ENCODE measurements around the gene USP40.
"Not testable (repeated sequence)": the region's sequence is repeated elsewhere in the genome, so short reads cannot be mapped to it uniquely, and the experiment has no call there.

USP40 gene

DNA sequence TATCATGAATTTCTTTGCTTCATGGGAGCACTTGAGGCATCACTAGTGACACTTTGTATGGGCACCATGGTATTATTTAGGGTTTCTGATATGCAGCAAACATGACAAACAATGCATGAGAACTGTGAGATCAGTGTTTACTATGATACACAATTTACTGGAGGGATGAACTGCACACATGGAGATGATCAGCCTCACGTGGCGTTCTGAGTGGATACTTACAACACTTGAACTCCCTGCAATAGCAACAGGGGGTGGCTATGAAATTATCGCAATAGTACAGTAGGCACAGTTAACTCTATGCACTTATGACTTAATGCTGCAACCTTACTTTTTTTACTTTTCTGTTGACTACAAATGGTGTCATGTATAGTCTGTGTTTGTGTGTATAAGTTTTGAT lies 32.4 kb upstream of the USP40 start:
- Histone ChIP-seq H3K27ac (ENCODE audit: low read length) (no peak overlapping the region), H3K9ac (ENCODE audit: low read depth, low read length) (no peak overlapping the region), H3K36me3 (ENCODE audit: insufficient read depth, low read length) (no peaks in the 10 kb centered on the region), H3K79me2 (ENCODE audit: insufficient read depth, low read length) (no peaks in the 10 kb centered on the region), H3K4me2 (ENCODE audit: insufficient read depth, low read length) (no peak overlapping the region), H3K4me3 (ENCODE audit: low read depth in 1 of 2, low read length in 2 of 2) (no peak overlapping the region), H3K9me3 (ENCODE audit: insufficient read depth, low read length, severe bottlenecking) (no peaks in the 10 kb centered on the region), H3K27me3 (ENCODE audit: insufficient read depth, low read length, poor library complexity) (peaks cover 10% of the 10 kb centered on the region), H4K20me1 (ENCODE audit: insufficient read depth, low read length) (no peaks in the 10 kb centered on the region), H3K4me1 (ENCODE audit: insufficient read depth, low read length) (no peaks in the 10 kb centered on the region), H2AFZ (ENCODE audit: low read depth, low read length) (no peak overlapping the region)
- TF ChIP-seq, protein P1, sequence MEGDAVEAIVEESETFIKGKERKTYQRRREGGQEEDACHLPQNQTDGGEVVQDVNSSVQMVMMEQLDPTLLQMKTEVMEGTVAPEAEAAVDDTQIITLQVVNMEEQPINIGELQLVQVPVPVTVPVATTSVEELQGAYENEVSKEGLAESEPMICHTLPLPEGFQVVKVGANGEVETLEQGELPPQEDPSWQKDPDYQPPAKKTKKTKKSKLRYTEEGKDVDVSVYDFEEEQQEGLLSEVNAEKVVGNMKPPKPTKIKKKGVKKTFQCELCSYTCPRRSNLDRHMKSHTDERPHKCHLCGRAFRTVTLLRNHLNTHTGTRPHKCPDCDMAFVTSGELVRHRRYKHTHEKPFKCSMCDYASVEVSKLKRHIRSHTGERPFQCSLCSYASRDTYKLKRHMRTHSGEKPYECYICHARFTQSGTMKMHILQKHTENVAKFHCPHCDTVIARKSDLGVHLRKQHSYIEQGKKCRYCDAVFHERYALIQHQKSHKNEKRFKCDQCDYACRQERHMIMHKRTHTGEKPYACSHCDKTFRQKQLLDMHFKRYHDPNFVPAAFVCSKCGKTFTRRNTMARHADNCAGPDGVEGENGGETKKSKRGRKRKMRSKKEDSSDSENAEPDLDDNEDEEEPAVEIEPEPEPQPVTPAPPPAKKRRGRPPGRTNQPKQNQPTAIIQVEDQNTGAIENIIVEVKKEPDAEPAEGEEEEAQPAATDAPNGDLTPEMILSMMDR (IDR thresholded peaks at IDR 0.05; ENCODE audit: borderline replicate concordance, extremely low read depth, low read length, poor library complexity, severe bottlenecking), result no peak
- TF ChIP-seq EZH2 (IDR thresholded peaks at IDR 0.05; ENCODE audit: borderline replicate concordance, low read depth, low read length, severe bottlenecking), result no peak
- ATAC-seq (ENCODE audit: insufficient read depth, low read depth) (no peak), DNase-seq (no peak)

DNA sequence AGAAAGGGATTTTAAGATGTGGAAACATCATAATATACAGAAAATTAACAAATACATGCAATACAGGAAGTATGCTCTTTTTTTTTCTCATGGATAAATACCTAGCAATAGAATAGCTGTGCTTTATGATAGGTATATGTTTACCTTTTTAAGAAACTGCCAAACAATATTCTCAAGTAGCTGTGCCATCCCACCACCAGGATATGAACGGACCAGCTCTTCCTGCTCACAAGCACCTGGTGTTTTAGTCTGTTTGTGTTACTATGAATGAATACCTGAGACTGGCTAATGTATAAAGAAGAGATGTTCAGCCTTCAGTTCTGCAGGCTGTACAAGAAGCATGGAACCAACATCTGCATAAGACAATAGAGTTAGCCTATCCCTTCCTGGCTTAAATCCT lies 30.9 kb upstream of the USP40 start:
- no peak overlapping the region for H3K4me2 ChIP-seq (ENCODE audit: insufficient read depth, low read length)
- H3K36me3 ChIP-seq (ENCODE audit: insufficient read depth, low read length), result no peaks in the 10 kb centered on the region
- H3K9me3 ChIP-seq (ENCODE audit: insufficient read depth, low read length, severe bottlenecking), result no peaks in the 10 kb centered on the region
- H3K4me1 ChIP-seq (ENCODE audit: insufficient read depth, low read length), result no peaks in the 10 kb centered on the region
- H3K79me2 ChIP-seq (ENCODE audit: insufficient read depth, low read length), result no peaks in the 10 kb centered on the region
- ATAC-seq (ENCODE audit: insufficient read depth, low read depth) (no peak), DNase-seq (no peak)
- no peak for TF ChIP-seq EZH2 (IDR thresholded peaks at IDR 0.05; ENCODE audit: borderline replicate concordance, low read depth, low read length, severe bottlenecking)
- TF ChIP-seq, protein P1 (IDR thresholded peaks at IDR 0.05; ENCODE audit: borderline replicate concordance, extremely low read depth, low read length, poor library complexity, severe bottlenecking), result no peak
- H2AFZ ChIP-seq (ENCODE audit: low read depth, low read length), result no peak overlapping the region
- H3K27ac ChIP-seq (ENCODE audit: low read length), result no peak overlapping the region
- no peaks in the 10 kb centered on the region for H4K20me1 ChIP-seq (ENCODE audit: insufficient read depth, low read length)
- peaks cover 10% of the 10 kb centered on the region for H3K27me3 ChIP-seq (ENCODE audit: insufficient read depth, low read length, poor library complexity)
- H3K4me3 ChIP-seq (ENCODE audit: low read depth in 1 of 2, low read length in 2 of 2), result no peak overlapping the region
- no peak overlapping the region for H3K9ac ChIP-seq (ENCODE audit: low read depth, low read length)

DNA sequence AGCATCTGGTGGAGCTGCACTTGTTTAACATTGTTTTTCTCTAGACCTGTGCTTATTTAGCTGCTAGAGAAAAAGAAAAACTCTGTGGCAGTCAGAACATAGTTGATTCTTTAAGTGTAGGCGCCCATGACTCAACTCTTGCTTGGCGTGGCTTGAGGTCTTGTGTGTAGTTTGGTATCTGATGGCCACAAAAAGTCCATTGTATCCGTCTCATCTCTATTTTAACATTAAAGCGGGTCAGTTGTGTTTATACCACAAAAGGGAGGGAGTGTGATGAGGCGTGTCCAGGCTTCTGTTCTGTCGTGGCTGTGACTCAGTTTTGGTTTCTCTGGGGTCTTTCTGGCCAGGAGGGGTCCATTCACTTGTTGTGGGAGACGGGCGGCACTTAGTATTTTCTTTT lies 26.6 kb upstream of the USP40 start:
- no peaks in the 10 kb centered on the region for H3K79me2 ChIP-seq (ENCODE audit: insufficient read depth, low read length)
- H3K4me1 ChIP-seq (ENCODE audit: insufficient read depth, low read length), result no peaks in the 10 kb centered on the region
- no peaks in the 10 kb centered on the region for H3K9me3 ChIP-seq (ENCODE audit: insufficient read depth, low read length, severe bottlenecking)
- H3K4me2 ChIP-seq (ENCODE audit: insufficient read depth, low read length), result no peak overlapping the region
- DNase-seq (no peak), ATAC-seq (ENCODE audit: insufficient read depth, low read depth) (no peak)
- no peak overlapping the region for H3K27ac ChIP-seq (ENCODE audit: low read length)
- H3K36me3 ChIP-seq (ENCODE audit: insufficient read depth, low read length), result no peaks in the 10 kb centered on the region
- H4K20me1 ChIP-seq (ENCODE audit: insufficient read depth, low read length), result no peaks in the 10 kb centered on the region
- TF ChIP-seq, protein P1 (IDR thresholded peaks at IDR 0.05; ENCODE audit: borderline replicate concordance, extremely low read depth, low read length, poor library complexity, severe bottlenecking), result no peak
- TF ChIP-seq EZH2 (IDR thresholded peaks at IDR 0.05; ENCODE audit: borderline replicate concordance, low read depth, low read length, severe bottlenecking), result no peak
- no peak overlapping the region for H3K4me3 ChIP-seq (ENCODE audit: low read depth in 1 of 2, low read length in 2 of 2)
- no peak overlapping the region for H3K9ac ChIP-seq (ENCODE audit: low read depth, low read length)
- H3K27me3 ChIP-seq (ENCODE audit: insufficient read depth, low read length, poor library complexity), result no peaks in the 10 kb centered on the region
- H2AFZ ChIP-seq (ENCODE audit: low read depth, low read length), result no peak overlapping the region

DNA sequence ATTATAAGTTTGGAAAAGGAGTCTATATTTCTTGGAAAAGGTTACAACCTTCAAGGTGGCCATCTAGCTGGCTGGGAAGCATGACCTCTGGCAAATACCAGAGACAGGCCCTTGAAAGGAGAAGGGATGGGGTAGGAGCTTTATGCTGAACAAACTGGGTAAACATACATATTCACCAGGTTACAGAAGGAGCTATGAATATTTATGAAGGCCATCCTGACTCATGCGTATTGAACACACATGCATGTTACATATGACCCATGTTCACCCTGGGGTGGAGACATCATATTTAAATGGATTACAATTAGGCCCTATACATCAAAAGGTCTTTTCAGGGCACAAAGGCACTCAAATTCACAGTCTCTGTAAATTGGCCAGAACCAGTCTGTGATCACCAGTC lies 26.1 kb upstream of the USP40 start:
- not testable (repeated sequence) for H3K4me2 ChIP-seq (ENCODE audit: insufficient read depth, low read length); H3K4me1 ChIP-seq (ENCODE audit: insufficient read depth, low read length); H3K4me3 ChIP-seq (ENCODE audit: low read depth in 1 of 2, low read length in 2 of 2); ATAC-seq (ENCODE audit: insufficient read depth, low read depth); H3K79me2 ChIP-seq (ENCODE audit: insufficient read depth, low read length); H3K36me3 ChIP-seq (ENCODE audit: insufficient read depth, low read length); H2AFZ ChIP-seq (ENCODE audit: low read depth, low read length); DNase-seq; H3K9ac ChIP-seq (ENCODE audit: low read depth, low read length); H3K27ac ChIP-seq (ENCODE audit: low read length); H4K20me1 ChIP-seq (ENCODE audit: insufficient read depth, low read length); H3K9me3 ChIP-seq (ENCODE audit: insufficient read depth, low read length, severe bottlenecking); H3K27me3 ChIP-seq (ENCODE audit: insufficient read depth, low read length, poor library complexity)
